Erythroblast (primary cell): Measurements from ENCODE around the gene ZNF385D.

Experiments used
- DNase-seq, 2 experiments: peaks; one replicate each; lab custom pipeline; 2025; lab: John Stamatoyannopoulos, UW
- GATA1 ChIP-seq: IDR thresholded peaks from 2 replicates; pipeline ENCODE4 v1.6.1; 2011; ENCODE audit warnings: low read depth, mild to moderate bottlenecking, control low read depth, low read length, moderate library complexity
- POLR2A ChIP-seq: IDR thresholded peaks from 2 replicates; pipeline ENCODE4 v1.6.1; 2011; ENCODE audit warnings: mild to moderate bottlenecking, low read length

Gene ZNF385D, protein sequence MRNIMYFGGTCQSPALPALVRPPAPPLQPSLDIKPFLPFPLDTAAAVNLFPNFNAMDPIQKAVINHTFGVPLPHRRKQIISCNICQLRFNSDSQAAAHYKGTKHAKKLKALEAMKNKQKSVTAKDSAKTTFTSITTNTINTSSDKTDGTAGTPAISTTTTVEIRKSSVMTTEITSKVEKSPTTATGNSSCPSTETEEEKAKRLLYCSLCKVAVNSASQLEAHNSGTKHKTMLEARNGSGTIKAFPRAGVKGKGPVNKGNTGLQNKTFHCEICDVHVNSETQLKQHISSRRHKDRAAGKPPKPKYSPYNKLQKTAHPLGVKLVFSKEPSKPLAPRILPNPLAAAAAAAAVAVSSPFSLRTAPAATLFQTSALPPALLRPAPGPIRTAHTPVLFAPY

DNA sequence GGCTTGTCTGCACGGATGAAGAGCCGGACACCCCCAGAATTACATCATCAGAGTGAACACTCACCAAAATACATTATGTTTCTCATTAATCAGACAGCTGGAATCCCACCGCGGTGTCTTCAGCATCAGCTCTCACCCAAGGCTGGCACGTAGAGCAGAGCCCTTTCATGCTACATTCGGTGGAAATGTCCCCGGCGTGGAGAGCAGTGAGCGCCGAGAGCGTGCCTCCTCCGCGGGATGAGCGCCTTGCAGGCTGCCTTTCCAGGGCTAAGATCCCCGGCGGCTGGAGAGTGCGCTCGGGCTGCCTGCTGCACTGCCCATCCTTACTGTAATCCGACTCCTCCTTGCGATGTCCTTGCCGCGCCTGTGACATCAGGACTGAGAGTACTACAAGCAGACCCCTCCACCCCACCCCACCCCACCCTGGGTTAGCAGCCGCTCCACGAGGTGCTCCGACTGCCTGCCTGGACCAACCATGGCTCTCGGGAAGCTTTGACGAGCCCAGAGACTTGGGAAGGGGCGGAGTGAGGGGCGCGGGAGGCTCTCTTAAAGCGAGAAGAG is at the start of gene ZNF385D:
ZNF385D (minus strand) TSS at position 380 of the 561 bp plus-strand sequence; CDS start at position 86, 294 bp downstream.
- TF ChIP-seq POLR2A (no peak), GATA1 (no peak)
- DNase-seq: no peak

GRCh38 chr3:21798356-21799088 is 47.5 kb upstream of the ZNF385D start:
- no peak for DNase-seq
- TF ChIP-seq POLR2A: no peak
- TF ChIP-seq GATA1: no peak

GRCh38 chr3:21795921-21796320 is 44.9 kb upstream of the ZNF385D start:
- DNase-seq: no peak

GRCh38 chr3:21795152-21795837 is 44.3 kb upstream of the ZNF385D start:
- TF ChIP-seq POLR2A (no peak), GATA1 (no peak)
- no peak for DNase-seq

More at GRCh38 chr3:21795921-21796320, 44.9 kb upstream of the ZNF385D start:
- TF ChIP-seq GATA1: no peak
- no peak for TF ChIP-seq POLR2A

DNA sequence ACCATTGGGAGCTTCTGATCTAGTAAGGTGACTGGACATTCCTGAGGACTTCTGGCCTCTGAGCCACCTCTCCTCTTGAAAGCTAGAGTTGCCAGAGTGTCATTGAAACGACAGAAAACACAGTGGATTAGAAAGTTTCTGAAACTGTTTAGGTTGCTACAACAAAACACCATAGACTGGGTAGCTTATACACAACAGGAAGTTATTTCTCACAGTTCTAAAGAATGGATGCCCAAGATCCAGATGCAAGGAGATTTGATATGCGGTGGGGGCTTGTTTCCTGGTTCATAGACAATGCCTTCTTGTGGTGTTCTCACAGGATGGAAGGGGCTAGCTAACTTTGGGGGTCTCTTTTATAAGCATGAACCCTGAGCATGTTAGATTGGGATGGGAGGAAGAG is 43.3 kb upstream of the ZNF385D start:
- TF ChIP-seq POLR2A (no peak), GATA1 (no peak)
- no peak for DNase-seq

DNA sequence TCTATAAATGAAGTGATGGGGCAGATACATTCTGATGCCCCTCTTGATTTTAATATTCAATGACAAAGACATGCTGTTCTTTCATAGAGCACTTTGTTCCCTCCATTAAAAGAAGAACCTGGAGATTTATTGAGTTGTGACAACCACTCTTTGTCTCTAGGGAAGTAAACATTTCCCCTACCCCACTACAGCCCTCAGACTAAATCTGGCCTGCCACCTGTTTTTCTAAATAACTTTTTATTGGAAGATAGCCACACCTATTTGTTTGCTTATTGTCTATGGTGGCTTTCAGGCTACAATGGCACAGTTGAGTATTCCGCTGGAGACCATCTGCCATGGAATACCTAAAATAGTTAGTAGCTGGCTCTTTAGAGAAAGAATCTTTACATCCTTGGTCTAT is 41.2 kb upstream of the ZNF385D start:
- no peak for DNase-seq
- TF ChIP-seq GATA1: no peak
- no peak for TF ChIP-seq POLR2A

- no peak for TF ChIP-seq POLR2A
- no peak for TF ChIP-seq GATA1
- no peak for DNase-seq
Observed at GRCh38 chr3:21791356-21791755, 40.3 kb upstream of the ZNF385D start.

DNA sequence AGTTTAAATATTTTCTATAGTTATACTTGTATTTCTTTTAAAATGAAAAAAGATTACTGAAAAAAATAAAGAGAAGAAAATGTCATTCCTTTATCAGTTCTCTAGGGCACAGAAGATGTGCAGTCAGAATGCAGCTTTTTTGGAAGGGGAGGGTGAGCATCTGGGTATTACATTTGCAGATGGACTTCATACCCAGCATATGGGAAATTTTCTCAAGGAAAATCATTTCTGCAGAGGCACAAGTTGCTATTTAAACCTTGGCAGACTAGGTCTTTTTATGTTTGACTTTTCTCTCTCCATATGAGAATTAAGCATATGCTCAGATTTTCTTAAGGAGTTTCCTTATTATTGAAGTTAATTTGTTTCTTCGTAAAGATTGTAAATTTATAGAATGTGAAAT is 39.5 kb upstream of the ZNF385D start:
- TF ChIP-seq POLR2A (no peak), GATA1 (no peak)
- no peak for DNase-seq

- TF ChIP-seq POLR2A (no peak), GATA1 (no peak)
- DNase-seq: no peak
Observed at GRCh38 chr3:21789730-21790129, 38.7 kb upstream of the ZNF385D start.

DNA sequence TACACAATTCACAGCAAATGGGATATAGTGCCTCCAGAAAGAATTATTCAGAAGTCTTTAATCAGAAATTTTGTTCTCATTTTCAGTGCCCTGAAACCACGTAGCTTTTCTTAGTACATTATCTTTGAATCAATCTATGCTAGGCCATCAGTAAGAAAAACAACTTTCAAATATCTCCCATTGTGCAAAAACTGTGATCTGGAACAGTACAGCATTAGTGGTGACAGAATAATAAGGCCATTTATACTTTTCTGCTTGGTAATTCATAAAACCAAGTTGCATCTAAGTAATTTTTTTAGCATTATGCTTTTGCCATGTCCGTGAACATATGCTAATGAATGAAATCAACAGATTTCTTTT is 35.4 kb upstream of the ZNF385D start:
- no peak for TF ChIP-seq GATA1
- TF ChIP-seq POLR2A: no peak
- no peak for DNase-seq

- TF ChIP-seq GATA1 (no peak), POLR2A (no peak)
- no peak for DNase-seq
Observed at GRCh38 chr3:21785765-21786437, 34.9 kb upstream of the ZNF385D start.

- peak in 1 of 2 experiments; percentile 3 for DNase-seq
- TF ChIP-seq GATA1 (no peak), POLR2A (no peak)
Observed at GRCh38 chr3:21783839-21784238, 32.8 kb upstream of the ZNF385D start.

- TF ChIP-seq POLR2A (no peak), GATA1 (no peak)
Observed at GRCh38 chr3:21781355-21781754, 30.3 kb upstream of the ZNF385D start.

More at GRCh38 chr3:21781355-21781754, 30.3 kb upstream of the ZNF385D start:
- no peak for DNase-seq
